HUES6 (cell line): ENCODE results near the gene APLNR.

Experiments
- H3K27ac ChIP-seq: 2 replicates; pipeline ENCODE4 v1.7.0; 2013; ENCODE audit warnings: low read depth, mild to moderate bottlenecking, low read length, inconsistent platforms
- H3K27me3 ChIP-seq: 2 replicates; pipeline ENCODE4 v1.6.1; 2013; ENCODE audit warnings: low read length; ENCODE audit not compliant: control insufficient read depth, insufficient read depth
- H3K36me3 ChIP-seq: 2 replicates; pipeline ENCODE4 v1.6.1; 2013; ENCODE audit warnings: low read length; ENCODE audit not compliant: control insufficient read depth, insufficient read depth
- H3K4me1 ChIP-seq: 2 replicates; pipeline ENCODE4 v1.6.1; 2013; ENCODE audit warnings: low read length; ENCODE audit not compliant: control insufficient read depth, insufficient read depth
- H3K4me3 ChIP-seq: 2 replicates; pipeline ENCODE4 v1.5.1; 2013; ENCODE audit warnings: low read depth, low read length
- H3K9ac ChIP-seq: one replicate; pipeline ENCODE4 v1.6.1; 2013; ENCODE audit warnings: mild to moderate bottlenecking, low read length
- H3K9me3 ChIP-seq: 2 replicates; pipeline ENCODE4 v1.6.1; 2013; ENCODE audit warnings: low read depth, low read length; ENCODE audit not compliant: control insufficient read depth, insufficient read depth

APLNR gene

GRCh38 chr11:57217053-57217452, 20.0 kb downstream of the APLNR start:
- H3K27ac ChIP-seq: no peak overlapping the region
- no peak overlapping the region for H3K9ac ChIP-seq
- no peaks in the 10 kb centered on the region for H3K27me3 ChIP-seq
- H3K4me3 ChIP-seq: no peak overlapping the region
- H3K9me3 ChIP-seq: no peaks in the 10 kb centered on the region
- H3K36me3 ChIP-seq: no peaks in the 10 kb centered on the region
- H3K4me1 ChIP-seq: peaks cover 32% of the 10 kb centered on the region

DNA sequence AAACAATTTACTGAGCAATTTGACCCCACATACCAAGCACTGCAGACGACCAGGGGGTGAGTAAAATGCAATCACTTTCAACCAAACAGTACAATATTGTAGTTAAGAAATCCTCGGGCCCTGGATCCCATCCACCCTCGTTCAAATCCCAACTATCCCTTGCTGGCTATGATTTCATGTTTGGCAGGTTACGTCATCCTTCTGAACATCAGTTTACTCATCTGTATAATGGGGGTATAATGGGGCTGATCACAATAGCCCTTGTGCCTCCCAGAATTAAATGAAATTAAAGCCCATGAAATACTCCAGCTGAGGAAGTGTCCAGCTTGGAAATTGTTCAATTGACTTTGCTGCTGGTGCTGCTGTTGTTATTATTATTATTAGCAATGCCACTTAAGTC, 20.6 kb downstream of the APLNR start:
- Histone ChIP-seq H3K4me3 (no peak overlapping the region), H3K27me3 (no peaks in the 10 kb centered on the region), H3K9ac (no peak overlapping the region), H3K36me3 (no peaks in the 10 kb centered on the region), H3K4me1 (peaks cover 31% of the 10 kb centered on the region), H3K9me3 (no peaks in the 10 kb centered on the region), H3K27ac (no peak overlapping the region)

GRCh38 chr11:57214494-57214893, 22.6 kb downstream of the APLNR start:
- H3K4me3 ChIP-seq: no peak overlapping the region
- peak overlapping the region; percentile 51 for H3K9ac ChIP-seq
- peak overlapping the region; percentile 48; the same call in 1 of the 2 replicates for H3K27ac ChIP-seq

DNA sequence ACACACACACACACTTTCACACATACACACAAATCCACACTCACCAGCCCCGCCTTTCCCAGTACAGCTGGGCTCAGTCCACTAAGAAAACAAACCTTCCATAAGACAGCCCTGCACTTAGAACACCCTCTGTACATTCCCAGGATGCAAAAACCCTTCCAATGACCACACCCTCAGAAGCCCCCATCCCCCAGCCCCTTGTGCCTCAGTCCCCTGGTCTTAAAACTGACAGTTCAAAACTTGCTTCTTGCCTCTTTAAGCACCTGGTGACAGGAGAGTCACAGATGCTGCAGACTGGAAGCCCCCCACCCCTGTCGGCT, 23.0 kb downstream of the APLNR start:
- Histone ChIP-seq H3K27ac (peak overlapping the region; percentile 48; the same call in 1 of the 2 replicates), H3K4me1 (peaks cover 38% of the 10 kb centered on the region), H3K36me3 (no peaks in the 10 kb centered on the region), H3K9me3 (no peaks in the 10 kb centered on the region), H3K9ac (peak overlapping the region; percentile 51), H3K27me3 (no peaks in the 10 kb centered on the region), H3K4me3 (peak overlapping the region; percentile 32; the same call in 1 of the 2 replicates)

More at GRCh38 chr11:57214494-57214893, 22.6 kb downstream of the APLNR start:
- no peaks in the 10 kb centered on the region for H3K36me3 ChIP-seq
- no peaks in the 10 kb centered on the region for H3K27me3 ChIP-seq
- peaks cover 38% of the 10 kb centered on the region for H3K4me1 ChIP-seq
- H3K9me3 ChIP-seq: no peaks in the 10 kb centered on the region

- H3K27ac ChIP-seq: peak overlapping the region; percentile 68; the same call in 1 of the 2 replicates
- no peaks in the 10 kb centered on the region for H3K27me3 ChIP-seq
- peaks cover 38% of the 10 kb centered on the region for H3K4me1 ChIP-seq
- no peaks in the 10 kb centered on the region for H3K9me3 ChIP-seq
- peak overlapping the region; percentile 70 for H3K9ac ChIP-seq
- no peaks in the 10 kb centered on the region for H3K36me3 ChIP-seq
- peak overlapping the region; percentile 32 for H3K4me3 ChIP-seq
Measured at GRCh38 chr11:57213342-57214097, 23.5 kb downstream of the APLNR start.

DNA sequence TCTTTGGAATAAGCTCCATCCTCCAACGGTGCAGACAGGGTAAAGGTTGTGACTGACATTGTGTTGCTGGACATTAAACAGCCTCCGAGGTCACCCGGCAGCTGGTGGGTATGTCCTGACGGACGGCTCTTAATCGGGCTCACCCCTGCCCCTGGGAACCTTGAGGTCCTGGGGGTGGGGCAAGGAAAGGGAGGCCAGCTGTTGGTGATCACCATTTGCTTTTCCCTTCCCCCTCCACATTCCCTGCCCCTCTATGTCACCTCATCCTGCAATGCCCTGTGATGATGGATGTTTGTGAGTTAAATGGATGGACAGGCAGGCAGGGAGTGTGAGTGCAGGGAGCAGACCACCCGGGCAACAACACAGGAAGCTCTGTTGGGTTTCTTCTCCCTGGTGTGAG, 26.3 kb downstream of the APLNR start:
- peaks cover 45% of the 10 kb centered on the region for H3K4me1 ChIP-seq
- H3K27ac ChIP-seq: no peak overlapping the region
- H3K36me3 ChIP-seq: no peaks in the 10 kb centered on the region
- H3K27me3 ChIP-seq: no peaks in the 10 kb centered on the region
- H3K4me3 ChIP-seq: no peak overlapping the region
- H3K9ac ChIP-seq: peak overlapping the region; percentile 46
- H3K9me3 ChIP-seq: no peaks in the 10 kb centered on the region

GRCh38 chr11:57207168-57207567, 29.9 kb downstream of the APLNR start:
- H3K27me3 ChIP-seq: no peaks in the 10 kb centered on the region
- H3K9ac ChIP-seq: no peak overlapping the region
- H3K36me3 ChIP-seq: no peaks in the 10 kb centered on the region
- H3K4me3 ChIP-seq: no peak overlapping the region
- no peak overlapping the region for H3K27ac ChIP-seq
- peaks cover 33% of the 10 kb centered on the region for H3K4me1 ChIP-seq
- no peaks in the 10 kb centered on the region for H3K9me3 ChIP-seq

DNA sequence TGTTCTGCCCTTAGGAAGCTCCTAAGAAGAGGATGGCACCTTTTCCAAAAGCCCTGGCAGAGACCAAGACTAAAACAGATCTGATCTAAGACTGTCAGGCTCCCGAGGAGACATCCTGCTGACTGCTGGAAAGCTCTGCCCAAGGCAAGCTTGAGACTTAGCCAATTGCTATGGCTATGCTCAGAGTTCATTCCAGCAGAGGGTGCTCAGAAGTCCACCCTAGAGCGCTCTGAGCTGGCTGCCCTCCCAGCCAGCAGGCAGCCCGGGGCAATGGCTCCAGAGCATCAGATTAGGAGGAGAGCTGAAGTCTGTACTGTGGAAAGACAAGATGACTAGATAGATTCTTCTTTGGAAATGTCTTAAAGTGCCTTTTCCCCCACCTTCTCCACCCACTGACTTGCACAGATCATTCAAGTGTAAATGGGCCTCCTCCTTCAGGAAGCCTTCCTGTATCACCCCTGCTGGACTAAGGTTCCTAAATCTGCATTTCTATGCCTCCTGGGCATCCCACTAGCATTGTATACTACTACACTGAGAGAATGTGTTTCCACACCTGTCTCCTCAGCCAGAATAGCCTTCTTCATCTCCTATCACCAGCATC, 31.9 kb downstream of the APLNR start:
- H3K9me3 ChIP-seq: no peaks in the 10 kb centered on the region
- H3K4me3 ChIP-seq: no peak overlapping the region
- H3K36me3 ChIP-seq: no peaks in the 10 kb centered on the region
- H3K9ac ChIP-seq: no peak overlapping the region
- no peak overlapping the region; the same call in 1 of the 2 replicates for H3K27ac ChIP-seq
- H3K27me3 ChIP-seq: no peaks in the 10 kb centered on the region
- peaks cover 21% of the 10 kb centered on the region for H3K4me1 ChIP-seq

DNA sequence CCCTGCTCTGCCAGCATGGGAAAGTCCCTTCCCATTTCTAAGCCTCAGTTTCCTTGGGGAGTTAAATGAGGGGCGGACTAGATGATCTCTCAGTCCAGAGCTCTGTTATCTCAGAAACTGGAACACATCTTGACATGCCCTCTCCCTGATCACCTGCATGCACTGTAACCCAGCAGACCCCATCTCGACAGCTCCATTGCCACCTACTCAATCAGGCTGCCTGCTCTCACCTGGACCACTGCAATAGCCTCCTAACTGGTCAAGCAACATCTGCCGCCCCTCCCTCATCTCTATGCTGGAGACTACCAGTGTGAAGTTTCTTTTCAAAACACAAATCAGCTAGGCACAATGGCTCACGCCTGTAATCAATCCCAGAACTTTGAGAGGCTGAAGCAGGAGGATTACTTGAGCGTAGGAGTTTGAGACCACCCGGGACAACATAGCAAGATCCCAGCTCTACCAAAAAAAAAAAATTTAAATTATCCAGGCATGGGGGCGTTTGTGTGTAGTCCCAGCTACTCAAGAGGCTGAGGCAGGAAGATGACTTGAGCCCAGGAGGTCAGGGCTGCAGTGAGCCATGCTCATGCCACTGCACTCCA, 33.1 kb downstream of the APLNR start:
- H3K9ac ChIP-seq: no peak overlapping the region
- no peaks in the 10 kb centered on the region for H3K27me3 ChIP-seq
- H3K27ac ChIP-seq: no peak overlapping the region
- H3K9me3 ChIP-seq: no peaks in the 10 kb centered on the region
- H3K4me3 ChIP-seq: no peak overlapping the region
- H3K4me1 ChIP-seq: peaks cover 21% of the 10 kb centered on the region
- no peaks in the 10 kb centered on the region for H3K36me3 ChIP-seq

DNA sequence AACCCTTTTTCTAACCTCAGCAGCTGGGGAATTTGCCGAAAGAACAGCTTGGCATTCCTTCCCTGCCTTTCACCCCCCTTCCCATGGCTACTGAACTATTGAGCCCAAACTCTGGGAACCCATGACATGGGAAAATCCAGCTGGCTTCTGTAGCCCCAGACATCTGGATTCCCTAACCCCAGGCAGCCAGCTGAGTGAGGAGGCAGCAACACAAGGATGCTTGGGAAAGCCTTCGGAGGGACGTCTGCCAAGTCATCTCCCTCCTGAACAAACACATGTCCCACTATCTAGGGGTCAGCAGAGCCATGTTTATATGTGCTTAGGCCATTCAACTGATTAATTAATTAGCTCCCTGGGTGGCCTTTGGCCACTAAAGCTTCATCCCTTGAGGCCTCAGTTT, 33.7 kb downstream of the APLNR start:
- H3K36me3 ChIP-seq: no peaks in the 10 kb centered on the region
- no peak overlapping the region for H3K4me3 ChIP-seq
- no peak overlapping the region for H3K9ac ChIP-seq
- no peaks in the 10 kb centered on the region for H3K9me3 ChIP-seq
- no peak overlapping the region for H3K27ac ChIP-seq
- peaks cover 21% of the 10 kb centered on the region for H3K4me1 ChIP-seq
- no peaks in the 10 kb centered on the region for H3K27me3 ChIP-seq

DNA sequence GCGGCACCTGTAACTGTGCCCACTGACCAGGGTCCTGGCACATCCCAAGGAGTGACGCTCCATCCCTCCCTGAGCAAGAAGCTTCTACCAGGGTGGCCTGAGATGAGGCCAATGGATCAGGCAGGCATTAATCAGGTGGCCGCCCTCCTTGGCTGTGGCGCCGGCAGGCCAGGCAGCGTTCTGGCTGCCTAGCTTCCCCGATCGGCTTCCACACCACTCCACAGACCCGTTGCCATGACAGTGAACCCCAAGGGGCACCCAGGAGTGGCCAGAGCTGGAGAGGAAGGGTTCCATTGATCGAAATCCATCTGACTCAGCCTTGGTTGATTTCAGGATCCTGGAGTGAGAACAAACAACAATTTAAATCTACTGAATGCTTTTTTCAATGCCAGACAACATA, 34.8 kb downstream of the APLNR start:
- no peaks in the 10 kb centered on the region for H3K36me3 ChIP-seq
- no peaks in the 10 kb centered on the region for H3K9me3 ChIP-seq
- H3K4me3 ChIP-seq: no peak overlapping the region
- H3K27ac ChIP-seq: no peak overlapping the region
- H3K9ac ChIP-seq: no peak overlapping the region
- H3K27me3 ChIP-seq: no peaks in the 10 kb centered on the region
- peaks cover 21% of the 10 kb centered on the region for H3K4me1 ChIP-seq
